ENCODE measurements around the gene FCRL1.
A peak's percentile ranks its signal among the peaks of the same experiment; 100 is the strongest.

Gene FCRL1

DNA sequence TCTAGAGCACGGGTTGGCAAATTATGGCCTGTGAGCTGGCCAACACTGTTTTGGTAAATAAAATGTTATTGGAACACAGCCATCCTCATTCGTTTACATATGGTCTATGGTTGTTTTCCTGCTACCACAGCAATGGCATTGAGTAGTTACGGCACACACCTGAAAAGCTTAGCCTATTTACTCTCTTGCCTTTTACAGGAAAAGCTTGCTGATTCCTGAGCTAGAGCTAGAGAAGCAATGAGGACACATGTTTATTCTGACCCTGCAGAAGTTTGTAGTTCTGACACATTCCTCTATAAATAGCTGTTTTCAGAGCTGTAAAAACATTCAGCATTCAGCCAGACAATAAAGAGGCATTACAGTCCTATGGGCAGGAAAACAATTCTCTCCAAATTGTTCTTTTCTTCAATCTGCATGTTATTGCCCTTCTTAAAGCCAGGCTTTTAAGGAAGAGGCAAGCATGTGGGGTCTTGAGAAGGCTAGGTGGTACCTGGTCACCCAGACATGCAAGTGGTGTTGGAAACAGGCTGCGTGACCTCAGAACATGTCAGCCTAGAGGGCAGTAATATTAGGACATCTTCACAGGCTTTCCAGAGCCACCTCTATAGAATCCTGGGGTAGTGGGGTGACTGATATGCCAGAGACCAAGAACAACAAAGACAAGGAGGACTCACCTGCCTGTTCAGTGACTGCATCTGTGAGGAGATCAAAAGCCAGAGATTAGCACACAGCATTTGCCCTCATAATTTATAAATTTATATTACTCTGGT lies 44.6 kb downstream of the FCRL1 start:
- TF ChIP-seq, protein P1, sequence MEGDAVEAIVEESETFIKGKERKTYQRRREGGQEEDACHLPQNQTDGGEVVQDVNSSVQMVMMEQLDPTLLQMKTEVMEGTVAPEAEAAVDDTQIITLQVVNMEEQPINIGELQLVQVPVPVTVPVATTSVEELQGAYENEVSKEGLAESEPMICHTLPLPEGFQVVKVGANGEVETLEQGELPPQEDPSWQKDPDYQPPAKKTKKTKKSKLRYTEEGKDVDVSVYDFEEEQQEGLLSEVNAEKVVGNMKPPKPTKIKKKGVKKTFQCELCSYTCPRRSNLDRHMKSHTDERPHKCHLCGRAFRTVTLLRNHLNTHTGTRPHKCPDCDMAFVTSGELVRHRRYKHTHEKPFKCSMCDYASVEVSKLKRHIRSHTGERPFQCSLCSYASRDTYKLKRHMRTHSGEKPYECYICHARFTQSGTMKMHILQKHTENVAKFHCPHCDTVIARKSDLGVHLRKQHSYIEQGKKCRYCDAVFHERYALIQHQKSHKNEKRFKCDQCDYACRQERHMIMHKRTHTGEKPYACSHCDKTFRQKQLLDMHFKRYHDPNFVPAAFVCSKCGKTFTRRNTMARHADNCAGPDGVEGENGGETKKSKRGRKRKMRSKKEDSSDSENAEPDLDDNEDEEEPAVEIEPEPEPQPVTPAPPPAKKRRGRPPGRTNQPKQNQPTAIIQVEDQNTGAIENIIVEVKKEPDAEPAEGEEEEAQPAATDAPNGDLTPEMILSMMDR (conservative IDR thresholded peaks at IDR 0.05; ENCODE audit: low read depth, low read length), result no peak
- no peaks in the 10 kb centered on the region for H3K27me3 ChIP-seq (ENCODE audit: insufficient read depth, low read depth)
- no peak overlapping the region for H3K4me3 ChIP-seq (IDR thresholded peaks at IDR 0.05; ENCODE audit: insufficient read depth, low read depth, low read length)
- no peaks in the 10 kb centered on the region for H4K20me1 ChIP-seq (ENCODE audit: insufficient read depth)
- H3K9ac ChIP-seq, result no peak overlapping the region
- H3K4me2 ChIP-seq, result no peak overlapping the region
- H3K36me3 ChIP-seq (ENCODE audit: insufficient read depth), result no peaks in the 10 kb centered on the region
- no peak overlapping the region for H3K27ac ChIP-seq
- peaks cover 66% of the 10 kb centered on the region for H3K4me1 ChIP-seq (ENCODE audit: low read depth, poor library complexity, severe bottlenecking)
- no peak overlapping the region for H2AFZ ChIP-seq (ENCODE audit: low read depth)
- H3K79me2 ChIP-seq (ENCODE audit: insufficient read depth, low read depth), result no peaks in the 10 kb centered on the region

DNA sequence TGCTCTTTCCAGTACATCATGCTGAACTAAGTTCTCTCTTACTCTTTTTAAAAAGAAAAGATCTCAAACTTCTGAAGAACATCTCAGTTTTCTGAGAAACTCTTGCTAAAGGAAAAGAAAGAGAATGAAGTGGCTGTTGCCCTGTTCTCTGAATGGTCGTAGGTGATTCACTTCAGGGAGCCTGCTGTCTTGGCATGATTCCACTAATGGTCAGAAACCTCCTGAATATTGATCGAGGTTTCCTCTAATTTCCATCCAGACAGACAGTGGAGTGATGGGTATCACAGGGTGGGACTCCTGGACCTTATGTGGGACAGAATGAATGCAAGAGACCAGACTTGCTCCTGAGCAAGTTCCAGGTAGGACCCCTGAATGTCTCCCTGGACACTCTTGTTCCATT lies 45.5 kb downstream of the FCRL1 start:
- Histone ChIP-seq H3K27me3 (ENCODE audit: insufficient read depth, low read depth) (no peaks in the 10 kb centered on the region), H3K4me1 (ENCODE audit: low read depth, poor library complexity, severe bottlenecking) (peaks cover 63% of the 10 kb centered on the region), H4K20me1 (ENCODE audit: insufficient read depth) (no peaks in the 10 kb centered on the region), H3K27ac (no peak overlapping the region), H2AFZ (ENCODE audit: low read depth) (peak overlapping the region; percentile 2; the same call in 1 of the 2 replicates), H3K79me2 (ENCODE audit: insufficient read depth, low read depth) (no peaks in the 10 kb centered on the region), H3K36me3 (ENCODE audit: insufficient read depth) (no peaks in the 10 kb centered on the region), H3K9ac (no peak overlapping the region), H3K4me2 (peak overlapping the region; percentile 21), H3K4me3 (IDR thresholded peaks at IDR 0.05; ENCODE audit: insufficient read depth, low read depth, low read length) (no peak overlapping the region)
- TF ChIP-seq, protein P1 (conservative IDR thresholded peaks at IDR 0.05; ENCODE audit: low read depth, low read length), result no peak

DNA sequence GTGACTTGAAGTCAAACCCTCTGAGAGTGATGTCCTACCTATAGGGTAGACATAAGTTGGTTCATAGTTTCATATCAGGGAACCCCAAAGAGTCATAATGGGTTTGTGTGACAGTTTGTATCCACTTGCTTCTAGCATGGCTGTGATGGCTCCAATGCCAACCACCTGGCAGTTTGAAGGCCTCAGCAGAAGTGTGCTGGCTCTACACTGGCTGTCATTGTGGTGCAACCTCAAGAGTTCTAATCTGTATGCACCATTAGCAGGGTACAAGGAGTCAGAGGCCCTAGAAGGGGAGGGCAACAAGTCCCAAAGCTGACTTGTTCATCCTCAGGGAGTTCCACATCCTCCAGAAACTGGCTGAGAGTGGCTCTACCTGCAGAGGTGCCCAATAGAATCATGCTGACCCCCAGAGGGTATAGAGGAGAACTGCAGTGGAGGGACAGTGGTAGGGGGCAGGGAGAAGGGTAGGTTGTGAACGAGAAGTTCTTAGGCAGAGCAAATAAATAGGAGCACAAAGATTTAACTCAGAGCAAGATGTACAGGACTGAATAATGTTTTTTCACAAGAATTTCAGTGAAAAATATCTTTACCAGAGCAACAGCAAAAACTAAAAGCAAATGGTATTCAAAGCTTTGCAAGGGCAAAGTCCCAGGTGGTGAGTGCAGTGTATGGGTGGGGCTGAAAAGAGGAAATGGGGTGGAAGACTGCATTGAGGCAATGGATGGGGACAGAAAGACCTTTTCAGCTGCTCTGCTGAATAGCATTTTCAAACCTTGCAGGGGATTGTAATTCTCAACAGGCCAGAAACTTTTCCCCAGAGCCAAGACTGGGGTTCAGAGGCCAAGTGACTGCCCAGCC lies 46.2 kb downstream of the FCRL1 start:
- Histone ChIP-seq H3K79me2 (ENCODE audit: insufficient read depth, low read depth) (no peaks in the 10 kb centered on the region), H3K4me3 (IDR thresholded peaks at IDR 0.05; ENCODE audit: insufficient read depth, low read depth, low read length) (no peak overlapping the region), H3K27me3 (ENCODE audit: insufficient read depth, low read depth) (no peaks in the 10 kb centered on the region), H3K9ac (no peak overlapping the region), H3K4me2 (peak overlapping the region; percentile 21), H3K4me1 (ENCODE audit: low read depth, poor library complexity, severe bottlenecking) (peaks cover 59% of the 10 kb centered on the region), H4K20me1 (ENCODE audit: insufficient read depth) (no peaks in the 10 kb centered on the region), H3K36me3 (ENCODE audit: insufficient read depth) (no peaks in the 10 kb centered on the region), H3K27ac (no peak overlapping the region), H2AFZ (ENCODE audit: low read depth) (peak overlapping the region; percentile 2)
- TF ChIP-seq, protein P1 (conservative IDR thresholded peaks at IDR 0.05; ENCODE audit: low read depth, low read length), result peak; percentile 96

DNA sequence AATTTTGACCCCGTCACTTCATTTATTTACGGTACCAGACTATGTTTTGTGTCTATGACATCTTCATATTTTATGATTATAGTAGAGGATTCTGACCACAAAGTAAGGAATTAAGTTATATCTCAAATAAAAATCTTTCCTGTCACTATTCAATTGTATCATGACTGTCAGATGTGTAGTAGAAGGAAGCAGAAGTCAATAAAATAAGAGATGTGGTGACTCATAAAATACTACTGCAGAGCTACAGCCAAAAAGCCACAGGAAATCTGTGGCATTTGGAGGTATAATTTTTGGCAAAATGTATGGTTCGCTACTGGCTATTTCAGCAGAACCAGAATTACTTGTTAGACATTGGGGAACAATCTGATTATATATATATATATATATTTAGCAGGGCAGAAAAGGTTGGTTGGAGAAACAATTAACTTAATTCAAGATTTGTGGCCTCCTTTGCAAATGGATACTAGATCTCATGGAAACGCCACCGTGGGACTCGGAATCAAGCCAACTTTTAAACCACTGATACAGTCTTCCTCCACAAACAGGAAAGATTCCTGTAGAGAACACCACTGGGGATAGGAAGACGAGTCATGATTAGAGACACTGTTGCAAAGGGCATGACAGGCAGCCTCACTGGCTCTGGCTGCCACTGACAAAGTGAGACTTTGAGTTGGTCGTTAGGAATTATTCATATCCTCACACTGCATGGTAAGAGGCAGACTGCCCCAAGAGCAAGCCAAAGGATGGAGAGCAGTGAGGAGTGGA lies 48.1 kb downstream of the FCRL1 start:
- H3K9ac ChIP-seq, result no peak overlapping the region
- no peaks in the 10 kb centered on the region for H4K20me1 ChIP-seq (ENCODE audit: insufficient read depth)
- no peaks in the 10 kb centered on the region for H3K79me2 ChIP-seq (ENCODE audit: insufficient read depth, low read depth)
- H3K4me2 ChIP-seq, result no peak overlapping the region
- TF ChIP-seq, protein P1 (conservative IDR thresholded peaks at IDR 0.05; ENCODE audit: low read depth, low read length), result no peak
- no peak overlapping the region for H3K4me3 ChIP-seq (IDR thresholded peaks at IDR 0.05; ENCODE audit: insufficient read depth, low read depth, low read length)
- H3K36me3 ChIP-seq (ENCODE audit: insufficient read depth), result no peaks in the 10 kb centered on the region
- H3K4me1 ChIP-seq (ENCODE audit: low read depth, poor library complexity, severe bottlenecking), result peaks cover 46% of the 10 kb centered on the region
- no peak overlapping the region for H3K27ac ChIP-seq
- no peaks in the 10 kb centered on the region for H3K27me3 ChIP-seq (ENCODE audit: insufficient read depth, low read depth)
- H2AFZ ChIP-seq (ENCODE audit: low read depth), result no peak overlapping the region
